Heart right ventricle (tissue), 16 donors: ENCODE results near the gene LARGE1. TPM values are rescaled to one million over a fixed set of nuclear protein-coding genes. Genes with fewer than 3 reads are reported as not detected.

ENCODE experiments used
- ATAC-seq, 8 donors: fragments of 200-7000 bp; cut with Tn5 transposase; one replicate each; pipeline ENCODE4 v1.9.1; 2020; ENCODE audit warnings: mild to moderate bottlenecking in 8 of 8, moderate library complexity in 8 of 8, moderate number of reproducible peaks in 1 of 8
- DNase-seq, 2 donors: peaks; one replicate each; pipeline ENCODE4 v3.0.0-alpha.2; 2020
- H3K27ac ChIP-seq, 10 donors: fragments of 200-600 bp; sonication (generic) in 2 of 10; one replicate each; pipeline versions ENCODE4 v1.5.0 to v1.8.0; 2020 to 2022; ENCODE audit warnings: mild to moderate bottlenecking in 3 of 10
- H3K27me3 ChIP-seq, 7 donors: fragments of 200-600 bp; one replicate each; pipeline ENCODE4 v1.8.0; 2021 to 2022; ENCODE audit warnings: mild to moderate bottlenecking in 2 of 7
- H3K36me3 ChIP-seq, 9 donors: fragments of 200-600 bp; sonication (generic) in 1 of 9; one replicate each; pipeline versions ENCODE4 v1.5.0 to v1.8.0; 2020 to 2022; ENCODE audit warnings: mild to moderate bottlenecking in 2 of 9
- H3K4me1 ChIP-seq, 9 donors: fragments of 200-600 bp; sonication (generic) in 1 of 9; one replicate each; pipeline versions ENCODE4 v1.5.0 to v1.8.0; 2020 to 2022; ENCODE audit warnings: mild to moderate bottlenecking in 4 of 9
- H3K4me3 ChIP-seq, 10 donors: fragments of 200-600 bp; sonication (generic) in 2 of 10; one replicate each; pipeline versions ENCODE4 v1.5.0 to v1.8.0; 2020 to 2022; ENCODE audit warnings: mild to moderate bottlenecking in 7 of 10, moderate library complexity in 2 of 10
- H3K9me3 ChIP-seq, 11 donors: fragments of 200-600 bp in 10 of 11; sonication (generic) in 2 of 11; one replicate each; pipeline versions ENCODE4 v1.5.0 to v1.8.0; 2013 to 2022; ENCODE audit warnings: mild to moderate bottlenecking in 2 of 11, control low read depth in 1 of 11, moderate library complexity in 1 of 11
- WGBS, 2 donors: extraction: QIAGEN DNeasy Blood & Tissue Kit; methylation state at CpG; one replicate each; pipeline ENCODE4 v1.1.7; 2013; ENCODE audit warnings: inconsistent platforms in 1 of 2; 5-methylcytosine and 5-hydroxymethylcytosine counted together
- intact Hi-C, 10 donors: fragments of 100-400 bp; cut with DNase I; formaldehyde crosslinking; loops; one replicate each; pipeline versions ENCODE4 v1.11.1 to v1.14.2; 2022
- polyA plus RNA-seq, 2 donors: library from polyadenylated mRNA; stranded (reverse); fragments of 200-250 nt; gene quantifications; one replicate each; pipeline ENCODE4 v1.2.3, GENCODE V29; 2013
- total RNA-seq, 10 donors: library from RNA; stranded (reverse); fragmentation: NEBNext Ultra II Directional in 3 of 10; extraction: Animal tissue kit (Norgen Biotek cat#: 25700) in 3 of 10; gene quantifications; one replicate each; pipeline versions ENCODE4 v1.2.1 to v1.2.4, GENCODE V29; 2021 to 2023
- TF ChIP-seq, protein P1 (sequence below), 9 donors: fragments of 200-600 bp; sonication (generic) in 2 of 9; IDR thresholded peaks; one replicate each; pipeline versions ENCODE4 v1.5.0 to v1.8.0; 2021 to 2022; ENCODE audit warnings: antibody characterized with exemption in 9 of 9, mild to moderate bottlenecking in 5 of 9, moderate library complexity in 1 of 9
- donor health status: Arrhythmogenic right ventricular cardiomyopathy.
- donor health status: ischemic (EF 13 %, LVEDD 7.1; RV severe dilation, severe dysfunction).
- donor health status: healthy with polysubstance abuse.
- donor health status: DM: no; HTN: yes; CAD: no.
- donor health status: DM: no; HTN: no; CAD: no.
- donor health status: ischemic (EF 25% LVEDD 6.9; RV normal size, moderate dysfunction).
- donor health status: ischemic (EF 25% LVEDD 5.7; RV mildly dilated, moderate dysfunction).
- donor health status: healthy.
- donor health status: DM: yes; HTN: yes; CAD: no.
- donor health status: Ischemic cardiomyopathy.
- donor health status: ischemic (EF 35%, LVEDD 5.7; RV mildly dilated, moderate dysfunction).
- donor health status: nonischemic (EF 11% LVEDD 7.7; RV severe dilation, severe dysfunction).
- donor health status: DM: yes; HTN: yes; CAD: no.
- donor health status: PGD.
- donor health status: ischemic (EF 29% LVEDD 5.4; RV normal size, mild dysfunction).
- donor health status: nonischemic (EF 23%, LVEDD 6.1; RV moderate dilation, normal function).

Gene LARGE1
- total and polyA plus RNA-seq, 12 donors: 33.7 to 184 (median 144) TPM

DNA sequence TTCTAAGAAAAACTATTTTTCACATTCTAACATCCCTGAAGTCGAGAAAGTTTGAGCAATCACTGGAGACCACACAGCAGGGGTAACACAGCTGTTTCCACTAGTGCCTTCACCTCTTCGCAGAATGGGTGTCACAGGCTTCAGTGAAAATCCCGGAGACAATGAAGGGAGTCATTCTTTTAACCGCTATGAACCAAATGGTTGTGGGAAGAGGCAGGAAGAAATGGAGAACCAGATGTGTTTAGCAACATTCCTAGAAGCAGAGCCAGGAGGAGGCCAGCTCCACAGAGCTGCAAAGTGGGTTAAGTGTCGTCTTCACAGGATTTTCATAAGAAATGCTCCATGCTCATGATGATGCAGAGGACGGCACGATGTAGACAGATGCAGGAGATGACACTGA lies 221.1 kb downstream of the LARGE1 start:
- 91 to 92% methylated on average over 7 of the region's 7 CpGs for WGBS, 2 donors

DNA sequence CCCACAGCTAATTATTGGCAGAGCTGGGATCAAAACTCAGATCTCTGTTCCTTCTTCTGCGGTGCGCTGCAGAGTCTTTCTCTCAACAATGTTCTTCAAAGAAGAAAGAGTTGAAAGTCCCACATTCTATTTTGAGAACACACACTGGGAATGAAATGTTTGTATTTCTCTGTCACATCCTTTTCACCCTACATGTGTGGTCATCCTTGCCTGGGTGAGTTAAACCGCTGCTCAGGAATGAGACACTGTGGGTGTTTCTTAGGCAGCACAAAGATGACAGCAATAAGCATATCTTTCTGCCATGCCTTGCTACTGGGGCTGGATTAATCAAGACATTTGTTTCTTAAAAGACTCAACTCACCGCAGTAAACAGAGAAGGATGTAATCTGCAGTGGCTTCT lies 222.6 kb downstream of the LARGE1 start:
- TF ChIP-seq, protein P1, sequence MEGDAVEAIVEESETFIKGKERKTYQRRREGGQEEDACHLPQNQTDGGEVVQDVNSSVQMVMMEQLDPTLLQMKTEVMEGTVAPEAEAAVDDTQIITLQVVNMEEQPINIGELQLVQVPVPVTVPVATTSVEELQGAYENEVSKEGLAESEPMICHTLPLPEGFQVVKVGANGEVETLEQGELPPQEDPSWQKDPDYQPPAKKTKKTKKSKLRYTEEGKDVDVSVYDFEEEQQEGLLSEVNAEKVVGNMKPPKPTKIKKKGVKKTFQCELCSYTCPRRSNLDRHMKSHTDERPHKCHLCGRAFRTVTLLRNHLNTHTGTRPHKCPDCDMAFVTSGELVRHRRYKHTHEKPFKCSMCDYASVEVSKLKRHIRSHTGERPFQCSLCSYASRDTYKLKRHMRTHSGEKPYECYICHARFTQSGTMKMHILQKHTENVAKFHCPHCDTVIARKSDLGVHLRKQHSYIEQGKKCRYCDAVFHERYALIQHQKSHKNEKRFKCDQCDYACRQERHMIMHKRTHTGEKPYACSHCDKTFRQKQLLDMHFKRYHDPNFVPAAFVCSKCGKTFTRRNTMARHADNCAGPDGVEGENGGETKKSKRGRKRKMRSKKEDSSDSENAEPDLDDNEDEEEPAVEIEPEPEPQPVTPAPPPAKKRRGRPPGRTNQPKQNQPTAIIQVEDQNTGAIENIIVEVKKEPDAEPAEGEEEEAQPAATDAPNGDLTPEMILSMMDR (IDR thresholded peaks at IDR 0.05): no peak
- intact Hi-C loops: loop anchor here in 1 of 10 donors (2.0 kb wide), 1 partner anchor 55 kb away; no protein-coding TSS in a partner anchor

More for the DNA sequence above, 221.1 kb downstream of the LARGE1 start:
- Histone ChIP-seq H3K27me3 (no peaks in the 10 kb centered on the region), H3K36me3 (peaks cover 0 to 13% (median 0%) of the 10 kb centered on the region in 9 donors), H3K4me1 (peaks cover 0 to 23% (median 5%) of the 10 kb centered on the region in 9 donors), H3K27ac (no peak overlapping the region), H3K4me3 (no peak overlapping the region), H3K9me3 (peaks cover 0 to 14% (median 5%) of the 10 kb centered on the region in 11 donors)
- ATAC-seq (no peak), DNase-seq (no peak)
- TF ChIP-seq, protein P1 (IDR thresholded peaks at IDR 0.05): no peak
- intact Hi-C loops: loop anchor here in 1 of 10 donors (2.0 kb wide), 1 partner anchor 54 kb away; no protein-coding TSS in a partner anchor

DNA sequence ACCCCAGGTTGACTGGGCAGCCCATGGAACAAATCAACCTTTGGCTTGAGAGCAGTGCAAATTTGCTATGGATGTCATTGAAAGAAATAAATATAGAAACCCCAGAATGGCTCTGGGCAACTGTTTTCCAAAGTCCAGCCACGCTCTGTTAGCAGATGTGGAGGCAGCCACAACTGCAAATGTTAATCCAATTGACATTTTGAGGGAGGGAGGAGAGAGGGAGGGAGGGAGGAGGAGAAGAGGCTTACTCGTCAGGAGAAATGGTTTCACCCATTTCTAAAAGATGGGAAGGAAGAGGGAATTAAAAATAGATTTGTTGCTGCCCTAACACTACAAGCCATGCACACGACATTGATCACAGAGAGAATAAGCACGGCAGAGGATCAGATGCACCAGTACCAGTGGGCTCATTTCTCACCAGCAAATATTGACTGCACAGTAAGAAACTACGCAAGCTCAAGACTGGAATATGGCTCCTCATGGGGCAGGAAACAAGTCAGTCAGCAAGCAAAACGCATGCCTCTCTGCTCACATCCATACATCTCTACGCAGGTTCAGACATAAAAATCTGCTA lies 229.1 kb downstream of the LARGE1 start:
- 86 to 87% methylated on average over 7 of the region's 7 CpGs for WGBS, 2 donors
- TF ChIP-seq, protein P1 (IDR thresholded peaks at IDR 0.05): no peak
- no peak overlapping the region for H3K27ac ChIP-seq
- no peaks in the 10 kb centered on the region for H3K27me3 ChIP-seq
- H3K36me3 ChIP-seq: no peaks in the 10 kb centered on the region
- H3K9me3 ChIP-seq: peaks cover 0 to 7% (median 0%) of the 10 kb centered on the region in 11 donors
- peaks cover 0 to 4% (median 0%) of the 10 kb centered on the region in 9 donors for H3K4me1 ChIP-seq
- intact Hi-C loops: no loop called here
- ATAC-seq (no peak), DNase-seq (no peak)
- H3K4me3 ChIP-seq: no peak overlapping the region

More for the DNA sequence above, 222.6 kb downstream of the LARGE1 start:
- DNase-seq (no peak), ATAC-seq (no peak)
- Histone ChIP-seq H3K9me3 (peaks cover 0 to 7% (median 0%) of the 10 kb centered on the region in 11 donors), H3K27ac (no peak overlapping the region), H3K4me3 (no peak overlapping the region), H3K27me3 (no peaks in the 10 kb centered on the region), H3K4me1 (peaks cover 0 to 21% (median 5%) of the 10 kb centered on the region in 9 donors), H3K36me3 (peaks cover 0 to 13% (median 0%) of the 10 kb centered on the region in 9 donors)
- WGBS, 2 donors: 91 to 93% methylated on average over 4 of the region's 4 CpGs

DNA sequence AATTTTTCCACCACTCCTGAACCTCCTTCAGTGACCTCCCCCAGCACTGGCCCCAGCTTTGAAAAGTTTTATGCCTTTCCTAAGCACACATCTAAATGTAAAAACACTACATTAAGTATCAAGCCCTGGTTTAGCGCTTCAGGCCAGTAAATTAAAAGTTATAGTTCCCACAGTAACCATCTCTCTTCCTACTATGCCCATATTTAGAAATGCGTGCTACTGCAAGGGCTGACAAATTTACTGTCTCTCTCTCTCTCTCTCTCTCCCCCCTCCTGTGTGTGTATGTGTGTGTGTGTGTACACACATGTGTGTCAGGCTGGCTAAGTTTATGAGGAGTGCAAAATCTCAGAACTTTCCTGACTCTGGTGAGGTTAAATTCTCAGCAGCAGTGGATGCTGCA lies 231.4 kb downstream of the LARGE1 start:
- TF ChIP-seq, protein P1 (IDR thresholded peaks at IDR 0.05): no peak
- no peak overlapping the region for H3K4me3 ChIP-seq
- peaks cover 0 to 8% (median 0%) of the 10 kb centered on the region in 9 donors for H3K4me1 ChIP-seq
- no peaks in the 10 kb centered on the region for H3K27me3 ChIP-seq
- 94 to 96% methylated on average over 2 of the region's 2 CpGs for WGBS, 2 donors
- intact Hi-C loops: no loop called here
- ATAC-seq (no peak), DNase-seq (no peak)
- H3K9me3 ChIP-seq: peaks cover 0 to 7% (median 0%) of the 10 kb centered on the region in 11 donors
- no peaks in the 10 kb centered on the region for H3K36me3 ChIP-seq
- H3K27ac ChIP-seq: no peak overlapping the region
